Mucosa of descending colon (tissue), 3 donors: Measurements from ENCODE around the gene TNFAIP8L1. TPM values are rescaled to one million over a fixed set of nuclear protein-coding genes. Genes with fewer than 3 reads are reported as not detected.
A peak's percentile ranks its signal among the peaks of the same experiment; 100 is the strongest.

Experiments
- ATAC-seq: fragments of 200-7000 bp; cut with Tn5 transposase; one replicate; pipeline ENCODE4 v1.9.1; 2020; ENCODE audit warnings: mild to moderate bottlenecking, moderate library complexity
- DNase-seq, 3 donors: peaks; one replicate each; pipeline ENCODE4 v3.0.0-alpha.2; 2020
- H3K36me3 ChIP-seq: fragments of 200-600 bp; one replicate; pipeline ENCODE4 v1.8.0; 2021; ENCODE audit warnings: low read depth, mild to moderate bottlenecking
- H3K4me1 ChIP-seq: fragments of 200-600 bp; one replicate; pipeline ENCODE4 v1.8.0; 2021; ENCODE audit warnings: low read depth, mild to moderate bottlenecking
- H3K4me3 ChIP-seq: fragments of 200-600 bp; one replicate; pipeline ENCODE4 v1.8.0; 2021; ENCODE audit warnings: mild to moderate bottlenecking
- H3K9me3 ChIP-seq: fragments of 200-600 bp; one replicate; pipeline ENCODE4 v1.8.0; 2021; ENCODE audit warnings: mild to moderate bottlenecking
- intact Hi-C, 2 donors: fragments of 100-400 bp; cut with DNase I in 1 of 2; cut with micrococcal nuclease in 1 of 2; formaldehyde crosslinking; loops; one replicate each; pipeline versions ENCODE4 v1.11.0 to v1.11.1; 2022; cut with DNase I, micrococcal nuclease
- total RNA-seq, 3 donors: library from RNA; stranded (reverse); fragmentation: NEBNext Ultra II Directional in 2 of 3; extraction: Animal tissue kit (Norgen Biotek cat#: 25700) in 2 of 3; gene quantifications; one replicate each; pipeline versions ENCODE4 v1.2.1 to v1.2.4, GENCODE V29; 2021 to 2023
- TF ChIP-seq, protein P1 (sequence below): fragments of 200-600 bp; IDR thresholded peaks from one replicate; pipeline ENCODE4 v1.8.0; 2022; ENCODE audit warnings: antibody characterized with exemption, mild to moderate bottlenecking
- donor health status: DM: no; HTN: no; CAD: no; lungs with moderate emphysema.
- donor health status: DM: no; HTN: no; CAD: no.
- donor health status: DM: no; HTN: yes; CAD: no.

TNFAIP8L1 gene
- total RNA-seq, 3 donors from 2014 or later = 5.1 to 47.6 (median 10.7) TPM

DNA sequence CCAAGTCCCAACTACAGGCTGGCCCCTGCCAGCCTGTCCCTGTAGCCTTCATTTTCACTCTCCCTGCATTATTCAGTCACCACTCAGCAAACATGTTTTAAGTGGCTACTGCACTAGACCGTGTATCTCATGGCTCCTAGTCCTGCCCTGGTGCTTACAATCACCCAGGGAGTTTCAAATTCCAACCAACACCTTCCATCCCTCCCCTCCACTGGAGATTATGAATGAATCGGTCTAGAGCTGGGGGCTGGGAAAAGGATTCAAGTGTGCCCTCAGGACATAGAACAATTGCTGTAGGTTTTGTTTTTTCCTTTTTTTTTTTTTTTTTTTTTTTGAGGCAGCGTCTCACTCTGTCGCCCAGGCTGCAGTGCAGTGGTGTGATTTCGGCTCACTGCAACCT, 15.0 kb upstream of the TNFAIP8L1 start:
- Histone ChIP-seq H3K4me1 (no peaks in the 10 kb centered on the region), H3K9me3 (no peaks in the 10 kb centered on the region), H3K4me3 (no peak overlapping the region), H3K36me3 (no peaks in the 10 kb centered on the region)
- intact Hi-C loops = no loop called here
- TF ChIP-seq, protein P1, sequence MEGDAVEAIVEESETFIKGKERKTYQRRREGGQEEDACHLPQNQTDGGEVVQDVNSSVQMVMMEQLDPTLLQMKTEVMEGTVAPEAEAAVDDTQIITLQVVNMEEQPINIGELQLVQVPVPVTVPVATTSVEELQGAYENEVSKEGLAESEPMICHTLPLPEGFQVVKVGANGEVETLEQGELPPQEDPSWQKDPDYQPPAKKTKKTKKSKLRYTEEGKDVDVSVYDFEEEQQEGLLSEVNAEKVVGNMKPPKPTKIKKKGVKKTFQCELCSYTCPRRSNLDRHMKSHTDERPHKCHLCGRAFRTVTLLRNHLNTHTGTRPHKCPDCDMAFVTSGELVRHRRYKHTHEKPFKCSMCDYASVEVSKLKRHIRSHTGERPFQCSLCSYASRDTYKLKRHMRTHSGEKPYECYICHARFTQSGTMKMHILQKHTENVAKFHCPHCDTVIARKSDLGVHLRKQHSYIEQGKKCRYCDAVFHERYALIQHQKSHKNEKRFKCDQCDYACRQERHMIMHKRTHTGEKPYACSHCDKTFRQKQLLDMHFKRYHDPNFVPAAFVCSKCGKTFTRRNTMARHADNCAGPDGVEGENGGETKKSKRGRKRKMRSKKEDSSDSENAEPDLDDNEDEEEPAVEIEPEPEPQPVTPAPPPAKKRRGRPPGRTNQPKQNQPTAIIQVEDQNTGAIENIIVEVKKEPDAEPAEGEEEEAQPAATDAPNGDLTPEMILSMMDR = no peak
- no peak for DNase-seq
- ATAC-seq = no peak

DNA sequence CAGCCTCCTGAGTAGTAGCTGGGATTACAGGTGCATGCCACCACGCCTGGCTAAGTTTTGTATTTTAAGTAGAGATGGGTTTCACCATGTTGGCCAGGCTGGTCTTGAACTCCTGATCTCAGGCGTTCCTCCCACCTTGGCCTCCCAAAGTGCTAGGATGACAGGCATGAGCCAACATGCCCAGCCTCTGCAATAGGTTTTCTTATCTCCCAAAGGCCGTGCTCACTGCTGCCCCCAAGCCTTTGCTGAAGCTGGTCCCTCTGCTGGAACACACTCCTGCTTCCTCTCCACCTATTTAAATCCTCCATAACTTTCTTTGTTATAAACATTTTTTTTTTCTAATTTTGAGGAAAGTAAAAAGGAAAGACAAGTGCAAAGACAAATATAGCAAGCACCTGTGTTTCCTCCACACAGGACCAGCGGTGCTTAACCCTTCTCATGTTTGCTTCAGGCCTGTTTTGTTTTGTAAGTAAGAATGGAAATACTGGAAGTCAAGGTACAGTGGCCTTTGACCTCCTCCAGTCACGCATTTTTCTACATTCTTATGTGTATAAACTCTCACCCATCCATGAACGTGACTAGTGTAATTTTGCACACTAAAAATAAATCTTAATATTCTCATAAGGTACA, 14.5 kb upstream of the TNFAIP8L1 start:
- Histone ChIP-seq H3K4me1 (no peaks in the 10 kb centered on the region), H3K36me3 (no peaks in the 10 kb centered on the region), H3K4me3 (no peak overlapping the region), H3K9me3 (no peaks in the 10 kb centered on the region)
- ATAC-seq (no peak), DNase-seq (no peak)
- TF ChIP-seq, protein P1 = no peak
- intact Hi-C loops = no loop called here

DNA sequence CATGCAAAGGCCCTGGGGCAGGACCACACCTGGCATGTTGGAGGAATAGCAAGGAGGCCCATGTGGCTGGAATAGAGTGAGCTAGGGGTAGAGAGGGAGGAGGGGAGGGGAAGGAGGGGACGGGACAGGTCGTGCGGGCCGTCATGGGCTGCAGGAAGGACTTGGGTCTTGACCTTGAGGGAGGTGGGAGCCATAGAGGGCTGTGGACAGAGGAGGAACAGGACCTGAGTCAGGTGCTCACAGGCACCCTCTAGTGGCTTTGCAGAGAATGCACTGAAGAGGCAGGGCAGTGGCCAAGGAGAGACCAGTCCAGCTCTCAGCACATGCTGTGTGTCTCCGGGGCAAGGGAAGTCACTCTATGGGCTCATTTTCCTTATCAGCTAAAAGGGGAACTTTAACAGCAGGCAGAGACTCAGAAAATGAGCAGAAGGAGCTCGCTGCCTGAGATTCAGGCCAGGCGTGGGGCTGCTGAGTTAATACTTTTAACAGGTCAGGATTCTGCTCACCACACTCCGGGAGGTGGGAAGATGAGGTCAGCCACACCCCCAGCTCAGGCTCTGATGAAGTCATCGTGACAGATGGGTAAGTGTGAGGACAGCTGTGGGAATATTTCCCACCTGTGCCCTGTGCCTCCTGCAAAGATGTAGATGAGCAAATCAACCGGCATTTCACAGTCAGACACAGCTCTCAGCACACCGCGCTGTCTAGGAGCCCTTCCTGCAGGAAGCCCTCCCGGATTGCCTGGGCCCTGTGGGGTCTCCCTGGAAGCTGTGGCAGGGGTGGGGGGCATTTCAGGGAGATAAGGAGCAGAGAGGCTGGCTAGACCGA, 6.0 kb upstream of the TNFAIP8L1 start:
- H3K4me3 ChIP-seq = no peak overlapping the region
- H3K36me3 ChIP-seq = no peaks in the 10 kb centered on the region
- no peaks in the 10 kb centered on the region for H3K9me3 ChIP-seq
- TF ChIP-seq, protein P1 = peak; percentile 66
- H3K4me1 ChIP-seq = peaks cover 9% of the 10 kb centered on the region
- intact Hi-C loops = no loop called here
- ATAC-seq = peak; percentile 87
- DNase-seq = peak in 2 of 3 donors; percentile 59 to 60

DNA sequence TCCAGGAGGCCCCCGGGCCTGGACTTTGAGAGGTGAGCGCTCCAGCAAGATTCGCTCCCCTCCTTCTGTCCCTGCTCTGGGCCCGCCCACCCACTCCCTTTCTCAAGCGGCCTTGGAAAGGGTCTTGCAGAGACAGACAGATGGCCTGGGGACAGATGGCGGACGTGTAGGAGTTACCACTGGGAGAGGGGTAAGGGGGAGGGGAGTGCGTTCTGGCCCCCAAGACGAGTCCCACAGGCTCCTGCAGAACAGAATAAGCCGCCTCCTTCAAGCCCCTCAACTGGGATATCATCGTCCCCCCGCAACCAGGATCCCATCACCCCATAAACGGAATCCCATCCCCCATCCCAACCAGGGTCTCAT, 3.6 kb upstream of the TNFAIP8L1 start:
- TF ChIP-seq, protein P1 = no peak
- ATAC-seq = no peak
- Histone ChIP-seq H3K9me3 (no peaks in the 10 kb centered on the region), H3K4me1 (peaks cover 24% of the 10 kb centered on the region), H3K36me3 (no peaks in the 10 kb centered on the region), H3K4me3 (no peak overlapping the region)
- DNase-seq = no peak
- intact Hi-C loops = loop anchor here in 1 of 2 donors (5.0 kb wide), 1 partner anchor 68 kb away; no protein-coding TSS in a partner anchor

DNA sequence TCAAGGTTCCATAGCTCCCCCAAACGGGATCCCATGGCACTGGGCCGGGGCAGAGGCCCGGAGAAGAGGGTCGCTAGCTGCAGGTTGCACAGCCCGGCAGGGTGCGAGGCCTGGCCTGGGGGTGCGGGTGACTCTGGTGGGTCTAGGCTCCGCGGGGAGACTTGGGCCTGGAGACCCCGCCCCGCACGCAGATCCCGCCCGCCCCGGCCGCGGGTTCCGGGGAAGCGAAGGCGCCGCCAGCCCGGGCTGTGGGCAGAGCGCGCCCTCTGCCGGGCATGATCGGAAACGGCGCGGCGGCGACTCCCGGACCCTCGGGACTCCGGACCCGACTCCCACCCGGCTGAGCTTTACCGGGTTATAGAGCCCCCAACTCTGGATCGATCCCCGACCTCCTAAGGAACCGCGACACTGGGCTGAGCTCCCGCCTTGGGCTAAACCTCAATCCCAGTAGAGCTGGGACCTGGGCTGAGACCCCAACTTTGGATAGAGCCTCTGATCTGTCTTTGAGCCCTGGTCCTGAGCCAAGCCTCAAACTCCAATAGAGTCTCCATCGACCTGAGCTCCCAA, 3.1 kb upstream of the TNFAIP8L1 start:
- TF ChIP-seq, protein P1 = peak; percentile 93
- peak; percentile 26 for ATAC-seq
- intact Hi-C loops = loop anchor here in 1 of 2 donors (5.0 kb wide), 1 partner anchor 69 kb away; no protein-coding TSS in a partner anchor
- peak; percentile 68 to 76 (median 76) for DNase-seq
- no peaks in the 10 kb centered on the region for H3K9me3 ChIP-seq
- H3K4me1 ChIP-seq = peaks cover 24% of the 10 kb centered on the region
- H3K4me3 ChIP-seq = no peak overlapping the region
- H3K36me3 ChIP-seq = no peaks in the 10 kb centered on the region
